Caco-2 (cell line): ENCODE measurements around the gene WDR43. TPM values are rescaled to one million over a fixed set of nuclear protein-coding genes. Genes with fewer than 3 reads are reported as not detected.

ENCODE experiments used
- BruUV-seq: library from RNA; stranded (reverse); fragments of 400-500 nt; replicated peaks from 2 replicates; lab custom pipeline; 2021; lab: Mats Ljungman, UMichigan
- CTCF ChIA-PET: fragments of 300-600 bp; sonication (Branson Sonifier 250); formaldehyde crosslinking; loops from one replicate; lab custom pipeline; 2022; ENCODE audit warnings: antibody characterized with exemption; lab: Charles Lee
- POLR2A ChIA-PET: fragments of 300-600 bp; sonication (Branson Sonifier 250); formaldehyde crosslinking; loops from one replicate; lab custom pipeline; 2022; ENCODE audit warnings: antibody characterized with exemption; lab: Charles Lee
- DNase-seq, 2 experiments: peaks; one replicate each; pipeline versions ENCODE4 v3.0.0 to v3.0.0-alpha.2; 2020 to 2022
- H3K27me3 ChIP-seq: replicated peaks from 2 replicates; pipeline ENCODE4 v1.6.0; 2011; ENCODE audit warnings: low read length; ENCODE audit not compliant: control insufficient read depth, insufficient read depth
- H3K36me3 ChIP-seq: 2 replicates; pipeline ENCODE4 v1.5.1; 2011; ENCODE audit warnings: low read length; ENCODE audit not compliant: control insufficient read depth, insufficient read depth
- H3K4me1 ChIP-seq: fragments of 250-450 bp; sonication (Bioruptor Pico); 2 replicates; pipeline ENCODE4 v1.5.1; 2020; ENCODE audit warnings: mild to moderate bottlenecking
- H3K4me3 ChIP-seq: 2 replicates; pipeline ENCODE4 v1.5.1; 2011; ENCODE audit warnings: low read depth, mild to moderate bottlenecking, control low read depth, low read length
- H3K9me3 ChIP-seq: fragments of 250-450 bp; sonication (Bioruptor Pico); 2 replicates; pipeline ENCODE4 v1.5.1; 2020; ENCODE audit warnings: mild to moderate bottlenecking, moderate library complexity
- H3K27ac Mint-ChIP-seq: one replicate; pipeline ENCODE4 v1.8.0; 2022; ENCODE audit warnings: mixed read lengths; ENCODE audit not compliant: unreplicated experiment
- H3K27me3 Mint-ChIP-seq: one replicate; pipeline ENCODE4 v1.8.0; 2022; ENCODE audit warnings: mixed read lengths; ENCODE audit not compliant: insufficient read depth, unreplicated experiment
- H3K36me3 Mint-ChIP-seq: one replicate; pipeline ENCODE4 v1.8.0; 2022; ENCODE audit warnings: mild to moderate bottlenecking, mixed read lengths; ENCODE audit not compliant: insufficient read depth, unreplicated experiment
- H3K4me1 Mint-ChIP-seq: one replicate; pipeline ENCODE4 v1.8.0; 2022; ENCODE audit warnings: low read depth, mixed read lengths; ENCODE audit not compliant: unreplicated experiment
- H3K4me3 Mint-ChIP-seq: one replicate; pipeline ENCODE4 v1.8.0; 2022; ENCODE audit warnings: mild to moderate bottlenecking, moderate library complexity, mixed read lengths; ENCODE audit not compliant: unreplicated experiment
- H3K9me3 Mint-ChIP-seq: one replicate; pipeline ENCODE4 v1.8.0; 2022; ENCODE audit warnings: mixed read lengths; ENCODE audit not compliant: unreplicated experiment
- CTCF ChIP-seq, 2 experiments: fragments of 200-600 bp in 1 of 2; IDR thresholded peaks; 1 replicate in 1 of 2; 2 replicates in 1 of 2; pipeline versions ENCODE4 v1.5.1 to v1.8.0; 2011 to 2022; ENCODE audit warnings: antibody characterized with exemption in 1 of 2, control low read depth in 1 of 2, inconsistent platforms in 1 of 2, low read depth in 1 of 2, low read length in 1 of 2, mild to moderate bottlenecking in 1 of 2, moderate library complexity in 1 of 2; ENCODE audit not compliant: insufficient read depth in 1 of 2, severe bottlenecking in 1 of 2, unreplicated experiment in 1 of 2
- intact Hi-C: fragments of 100-400 bp; cut with micrococcal nuclease; formaldehyde crosslinking; loops from one replicate; pipeline ENCODE4 v1.10.0; 2022; ENCODE audit not compliant: unreplicated experiment
- total RNA-seq: library from RNA; stranded (reverse); gene quantifications from 2 replicates; pipeline ENCODE4 v1.2.3, GENCODE V29; 2022

The WDR43 gene
- total RNA-seq, 1 experiment from 2014 or later: 133 TPM

- ChIA-PET CTCF (no interaction called here), POLR2A (no interaction called here)
- no peak for TF ChIP-seq CTCF (IDR thresholded peaks at IDR 0.05; ENCODE audit: insufficient read depth in 1 of 2, low read depth in 1 of 2, low read length in 1 of 2, severe bottlenecking in 1 of 2, unreplicated experiment in 1 of 2)
- intact Hi-C loops: no loop called here
- Histone ChIP-seq H3K4me1 (peaks cover 10% of the 10 kb centered on the region; the same call in 1 of the 2 replicates), H3K4me3 (no peak overlapping the region), H3K9me3 (no peaks in the 10 kb centered on the region; the same call in 1 of the 2 replicates), H3K27me3 (no peaks in the 10 kb centered on the region), H3K36me3 (no peaks in the 10 kb centered on the region)
- H3K27ac Mint-ChIP-seq: no peak overlapping the region
- no peaks in the 10 kb centered on the region for H3K27me3 Mint-ChIP-seq
- H3K4me1 Mint-ChIP-seq: peaks cover 15% of the 10 kb centered on the region
- no TSS peak for BruUV-seq
- no peak overlapping the region for H3K4me3 Mint-ChIP-seq
- DNase-seq: no peak
- H3K9me3 Mint-ChIP-seq: no peaks in the 10 kb centered on the region
- peaks cover 6% of the 10 kb centered on the region for H3K36me3 Mint-ChIP-seq
Measured at GRCh38 chr2:28972778-28973335, 78.4 kb downstream of the WDR43 start.

- no peak for TF ChIP-seq CTCF (IDR thresholded peaks at IDR 0.05; ENCODE audit: insufficient read depth in 1 of 2, low read depth in 1 of 2, low read length in 1 of 2, severe bottlenecking in 1 of 2, unreplicated experiment in 1 of 2)
- no peak overlapping the region for H3K27ac Mint-ChIP-seq
- H3K27me3 Mint-ChIP-seq: no peaks in the 10 kb centered on the region
- Histone ChIP-seq H3K36me3 (no peaks in the 10 kb centered on the region), H3K9me3 (no peaks in the 10 kb centered on the region; the same call in 1 of the 2 replicates), H3K27me3 (no peaks in the 10 kb centered on the region), H3K4me1 (peaks cover 10% of the 10 kb centered on the region; the same call in 1 of the 2 replicates), H3K4me3 (no peak overlapping the region)
- DNase-seq: no peak
- ChIA-PET CTCF (no interaction called here), POLR2A (no interaction called here)
- H3K9me3 Mint-ChIP-seq: no peaks in the 10 kb centered on the region
- H3K36me3 Mint-ChIP-seq: peaks cover 6% of the 10 kb centered on the region
- peaks cover 15% of the 10 kb centered on the region for H3K4me1 Mint-ChIP-seq
- H3K4me3 Mint-ChIP-seq: no peak overlapping the region
- intact Hi-C loops: no loop called here
- BruUV-seq: no TSS peak
Measured at GRCh38 chr2:28974252-28974651, 79.8 kb downstream of the WDR43 start.

- H3K4me1 Mint-ChIP-seq: peaks cover 14% of the 10 kb centered on the region
- no peaks in the 10 kb centered on the region for H3K27me3 Mint-ChIP-seq
- intact Hi-C loops: no loop called here
Measured at GRCh38 chr2:28975671-28976070, 81.2 kb downstream of the WDR43 start.

More at GRCh38 chr2:28975671-28976070, 81.2 kb downstream of the WDR43 start:
- peaks cover 6% of the 10 kb centered on the region for H3K36me3 Mint-ChIP-seq
- ChIA-PET CTCF (no interaction called here), POLR2A (no interaction called here)
- TF ChIP-seq CTCF (IDR thresholded peaks at IDR 0.05; ENCODE audit: insufficient read depth in 1 of 2, low read depth in 1 of 2, low read length in 1 of 2, severe bottlenecking in 1 of 2, unreplicated experiment in 1 of 2): no peak
- Histone ChIP-seq H3K27me3 (no peaks in the 10 kb centered on the region), H3K4me3 (no peak overlapping the region), H3K9me3 (no peaks in the 10 kb centered on the region; the same call in 1 of the 2 replicates), H3K4me1 (peaks cover 16% of the 10 kb centered on the region), H3K36me3 (no peaks in the 10 kb centered on the region)
- no peak overlapping the region for H3K27ac Mint-ChIP-seq
- BruUV-seq: no TSS peak
- DNase-seq: no peak
- H3K9me3 Mint-ChIP-seq: no peaks in the 10 kb centered on the region
- H3K4me3 Mint-ChIP-seq: no peak overlapping the region
